Effector memory CD8-positive, alpha-beta T cell (primary cell): ENCODE data around the gene CLEC4F.
A peak's percentile ranks its signal among the peaks of the same experiment; 100 is the strongest.

ENCODE experiments used
- ATAC-seq: fragments of 150-1000 bp; cut with Tn5 transposase; replicated peaks from 2 replicates; pipeline ENCODE4 v1.10.0; 2021; ENCODE audit warnings: mild to moderate bottlenecking, moderate library complexity
- DNase-seq, 3 experiments: peaks; one replicate each; pipeline ENCODE4 v3.0.0; 2021
- H3K27ac Mint-ChIP-seq, 2 donors: one replicate each; pipeline ENCODE4 v1.8.0; 2022; ENCODE audit warnings: mild to moderate bottlenecking in 2 of 2, mixed read lengths in 2 of 2, moderate library complexity in 2 of 2
- H3K27me3 Mint-ChIP-seq, 2 donors: one replicate each; pipeline ENCODE4 v1.8.0; 2022; ENCODE audit warnings: mixed read lengths in 2 of 2
- H3K36me3 Mint-ChIP-seq: one replicate; pipeline ENCODE4 v1.8.0; 2022; ENCODE audit warnings: mild to moderate bottlenecking, moderate library complexity, mixed read lengths; ENCODE audit not compliant: insufficient read depth
- H3K4me1 Mint-ChIP-seq, 2 donors: one replicate each; pipeline ENCODE4 v1.8.0; 2022; ENCODE audit warnings: low read depth in 2 of 2, mixed read lengths in 2 of 2
- H3K4me3 Mint-ChIP-seq, 2 donors: one replicate each; pipeline ENCODE4 v1.8.0; 2022; ENCODE audit warnings: mild to moderate bottlenecking in 2 of 2, mixed read lengths in 2 of 2, moderate library complexity in 2 of 2
- H3K9me3 Mint-ChIP-seq, 2 donors: one replicate each; pipeline ENCODE4 v1.8.0; 2022; ENCODE audit warnings: mixed read lengths in 2 of 2

Gene CLEC4F

DNA sequence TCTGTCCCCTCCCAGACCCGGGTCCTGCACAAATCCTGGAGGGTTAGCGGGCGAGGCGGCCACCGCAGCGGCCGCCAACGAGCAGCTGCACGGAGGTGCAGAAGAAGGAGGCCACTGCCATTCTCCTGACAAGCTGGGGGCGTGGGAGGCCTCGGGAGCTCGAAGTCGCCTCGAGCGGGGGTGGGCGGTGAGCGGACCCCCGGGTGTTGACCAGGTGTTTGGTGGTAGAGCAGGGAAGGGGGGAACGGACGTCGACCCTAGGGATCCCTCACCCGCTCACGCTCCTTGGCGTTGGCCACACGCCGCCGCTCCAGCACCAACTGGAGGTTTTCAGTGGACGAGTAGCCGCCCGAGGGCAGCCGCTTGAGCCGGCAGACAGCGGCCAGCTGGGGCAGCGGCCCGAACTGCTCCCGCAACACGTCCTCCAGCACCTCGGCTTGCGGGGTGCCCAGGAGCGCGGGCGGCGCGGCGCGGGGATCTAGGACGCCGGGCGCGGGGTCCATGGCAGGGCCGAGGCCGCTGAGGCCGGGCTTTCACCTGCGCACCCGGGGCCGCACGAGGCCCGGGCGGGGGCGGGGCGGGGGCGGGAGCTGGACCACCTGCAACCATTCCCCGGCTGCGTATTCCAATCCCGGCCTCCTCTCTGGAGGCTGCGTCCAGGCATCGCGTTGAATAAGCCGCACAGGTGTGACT is 30.1 kb downstream of the CLEC4F start, which contains the start of gene FIGLA:
Gene FIGLA (minus strand): TSS at position 508 of the 693 bp plus-strand sequence. CDS start 5 bp downstream, at position 503.
- Mint-ChIP-seq H3K4me1 (peaks cover 5 to 9% of the 10 kb centered on the region in 2 donors), H3K27ac (no peak within 1 kb of the TSS), H3K27me3 (peaks cover 53 to 77% of the 10 kb centered on the region in 2 donors), H3K36me3 (peaks cover 2% of the 10 kb centered on the region), H3K4me3 (peak within 1 kb of the TSS; percentile 68 to 71), H3K9me3 (no peaks in the 10 kb centered on the region)
- ATAC-seq (no peak), DNase-seq (no peak)

- Mint-ChIP-seq H3K27me3 (peaks cover 53 to 79% of the 10 kb centered on the region in 2 donors), H3K27ac (no peak overlapping the region), H3K9me3 (no peaks in the 10 kb centered on the region), H3K4me3 (peak overlapping the region; percentile 68 to 71), H3K36me3 (peaks cover 2% of the 10 kb centered on the region), H3K4me1 (peaks cover 5 to 10% of the 10 kb centered on the region in 2 donors)
- ATAC-seq (peak; percentile 74), DNase-seq (peak; percentile 48 to 54 (median 52))
These were observed 30.9 kb downstream of the CLEC4F start for GRCh38 chr2:70789304-70790135.

DNA sequence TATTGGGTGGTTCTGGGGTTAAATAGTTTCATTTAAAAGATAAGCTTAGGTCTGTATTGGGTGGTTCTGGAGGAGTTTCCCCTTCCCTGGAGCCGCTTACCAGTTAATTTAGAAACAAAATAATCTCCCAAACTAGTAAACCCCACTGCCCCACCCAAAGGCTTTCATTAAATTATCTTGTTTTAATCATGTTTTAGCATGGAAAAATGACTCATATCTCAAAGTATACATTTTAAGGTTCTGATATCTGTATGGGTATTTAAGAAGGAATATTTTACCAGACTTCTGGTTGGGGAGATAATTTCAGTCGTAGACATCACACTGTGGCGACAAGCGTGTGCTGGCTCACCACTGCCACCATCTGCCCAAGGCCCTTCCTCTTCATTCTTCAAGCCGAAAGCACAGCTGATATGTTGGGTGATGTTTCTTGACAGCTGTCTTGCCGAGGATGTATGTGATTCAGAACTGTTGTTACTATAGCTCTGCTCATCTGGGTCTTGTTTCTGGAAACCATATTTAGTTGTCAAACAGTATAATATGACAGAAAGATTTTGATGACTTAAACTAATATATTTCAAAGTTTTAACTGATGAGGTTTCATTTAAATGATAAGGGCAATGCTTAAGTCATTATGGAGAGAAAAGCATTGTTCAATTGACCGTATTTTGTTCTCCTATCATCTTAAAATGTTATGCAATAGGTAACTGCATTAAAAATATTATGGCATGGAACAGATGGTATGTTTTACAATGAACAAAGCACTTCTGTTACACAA is 35.1 kb downstream of the CLEC4F start:
- Mint-ChIP-seq H3K27ac (no peak overlapping the region), H3K9me3 (no peaks in the 10 kb centered on the region), H3K36me3 (peaks cover 2% of the 10 kb centered on the region), H3K4me3 (no peak overlapping the region), H3K27me3 (peaks cover 44 to 56% of the 10 kb centered on the region in 2 donors), H3K4me1 (peaks cover 5 to 10% of the 10 kb centered on the region in 2 donors)
- ATAC-seq (peak; percentile 57), DNase-seq (peak in 1 of 3 experiments; percentile 10)

DNA sequence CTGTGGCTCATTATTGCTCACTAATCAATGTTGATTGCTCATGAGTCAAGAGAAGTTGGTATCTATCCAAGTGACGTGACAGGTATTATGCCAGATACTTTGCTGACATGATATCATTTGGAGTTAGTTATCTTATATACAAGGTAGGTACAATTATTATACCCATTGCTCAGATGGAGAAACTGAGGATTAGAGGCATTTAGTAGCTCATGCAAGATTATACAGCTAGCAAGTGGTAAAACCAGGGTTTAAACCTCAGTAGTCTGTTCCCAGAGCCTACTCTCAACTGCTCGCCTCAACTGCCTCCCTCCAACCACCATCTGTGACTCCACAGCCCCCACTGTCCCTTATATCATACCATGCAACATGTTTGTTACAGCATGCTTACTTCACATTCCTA is 36.1 kb downstream of the CLEC4F start:
- peaks cover 0 to 5% of the 10 kb centered on the region in 2 donors for H3K4me1 Mint-ChIP-seq
- H3K4me3 Mint-ChIP-seq: no peak overlapping the region
- no peak for ATAC-seq
- H3K27me3 Mint-ChIP-seq: peaks cover 47 to 58% of the 10 kb centered on the region in 2 donors
- peaks cover 3% of the 10 kb centered on the region for H3K36me3 Mint-ChIP-seq
- no peak for DNase-seq
- H3K9me3 Mint-ChIP-seq: no peaks in the 10 kb centered on the region
- H3K27ac Mint-ChIP-seq: no peak overlapping the region

- H3K4me3 Mint-ChIP-seq: no peak overlapping the region
- no peaks in the 10 kb centered on the region for H3K4me1 Mint-ChIP-seq
- no peak overlapping the region for H3K27ac Mint-ChIP-seq
- no peak for ATAC-seq
- DNase-seq: no peak
- H3K27me3 Mint-ChIP-seq: peaks cover 32 to 54% of the 10 kb centered on the region in 2 donors
- H3K36me3 Mint-ChIP-seq: peaks cover 3% of the 10 kb centered on the region
- no peaks in the 10 kb centered on the region for H3K9me3 Mint-ChIP-seq
These were observed 40.4 kb downstream of the CLEC4F start for GRCh38 chr2:70779911-70780545.

GRCh38 chr2:70779491-70779890 is 40.9 kb downstream of the CLEC4F start:
- Mint-ChIP-seq H3K36me3 (peaks cover 3% of the 10 kb centered on the region), H3K27me3 (peaks cover 38 to 59% of the 10 kb centered on the region in 2 donors), H3K27ac (no peak overlapping the region), H3K4me1 (no peaks in the 10 kb centered on the region), H3K9me3 (no peaks in the 10 kb centered on the region), H3K4me3 (no peak overlapping the region)
- no peak for DNase-seq
- no peak for ATAC-seq

DNA sequence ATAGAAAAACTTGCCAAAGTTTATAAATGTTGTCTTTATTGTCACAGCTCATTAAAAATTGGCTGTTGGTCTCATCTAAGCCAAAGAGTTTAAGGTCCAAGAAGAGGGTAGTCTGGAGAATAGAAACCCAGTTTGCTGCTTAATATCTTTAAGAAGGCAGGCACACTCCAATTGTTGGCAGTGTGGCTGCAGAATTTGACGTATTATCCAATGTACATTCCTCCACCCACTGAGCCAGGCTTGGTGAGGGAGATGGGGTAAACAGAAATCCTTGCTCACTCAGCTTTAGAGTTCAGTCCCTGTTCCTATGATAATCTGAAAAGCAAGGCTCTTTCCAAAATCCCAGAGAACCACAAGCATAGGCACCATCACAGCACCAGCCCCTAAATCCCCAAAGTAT is 41.7 kb downstream of the CLEC4F start:
- no peaks in the 10 kb centered on the region for H3K9me3 Mint-ChIP-seq
- H3K27ac Mint-ChIP-seq: no peak overlapping the region

DNA sequence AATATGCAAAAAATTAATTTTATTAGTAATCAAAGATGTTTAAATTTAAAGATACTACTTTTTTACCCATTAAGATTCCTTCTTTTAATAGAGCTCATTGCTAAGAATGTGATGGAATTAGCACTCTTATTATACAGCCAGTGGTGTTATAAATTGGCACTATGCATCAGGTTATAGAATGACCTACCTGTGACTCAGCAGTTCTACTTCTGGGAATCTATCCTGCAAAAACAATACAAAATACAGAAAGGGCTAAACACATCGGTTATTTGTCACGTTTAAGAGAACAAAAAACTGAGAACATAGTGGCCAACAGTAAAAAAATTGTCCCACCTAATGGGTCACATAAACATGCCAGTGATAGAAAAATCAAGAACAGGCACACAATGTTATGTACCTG is 42.9 kb downstream of the CLEC4F start:
- Mint-ChIP-seq H3K4me1 (no peaks in the 10 kb centered on the region), H3K4me3 (no peak overlapping the region), H3K9me3 (no peaks in the 10 kb centered on the region), H3K36me3 (peaks cover 3% of the 10 kb centered on the region), H3K27me3 (peaks cover 58 to 80% of the 10 kb centered on the region in 2 donors), H3K27ac (no peak overlapping the region)
- no peak for DNase-seq
- no peak for ATAC-seq

More for the DNA sequence above, 41.7 kb downstream of the CLEC4F start:
- H3K4me1 Mint-ChIP-seq: no peaks in the 10 kb centered on the region
- H3K36me3 Mint-ChIP-seq: peaks cover 3% of the 10 kb centered on the region
- ATAC-seq (no peak), DNase-seq (no peak)
- H3K27me3 Mint-ChIP-seq: peaks cover 46 to 68% of the 10 kb centered on the region in 2 donors
- H3K4me3 Mint-ChIP-seq: no peak overlapping the region

GRCh38 chr2:70776266-70776665 is 44.1 kb downstream of the CLEC4F start:
- no peak overlapping the region for H3K27ac Mint-ChIP-seq
- DNase-seq: no peak
- H3K27me3 Mint-ChIP-seq: peaks cover 62 to 87% of the 10 kb centered on the region in 2 donors
- H3K4me3 Mint-ChIP-seq: no peak overlapping the region
- no peaks in the 10 kb centered on the region for H3K9me3 Mint-ChIP-seq
- H3K36me3 Mint-ChIP-seq: peaks cover 3% of the 10 kb centered on the region
- ATAC-seq: no peak
- no peaks in the 10 kb centered on the region for H3K4me1 Mint-ChIP-seq

DNA sequence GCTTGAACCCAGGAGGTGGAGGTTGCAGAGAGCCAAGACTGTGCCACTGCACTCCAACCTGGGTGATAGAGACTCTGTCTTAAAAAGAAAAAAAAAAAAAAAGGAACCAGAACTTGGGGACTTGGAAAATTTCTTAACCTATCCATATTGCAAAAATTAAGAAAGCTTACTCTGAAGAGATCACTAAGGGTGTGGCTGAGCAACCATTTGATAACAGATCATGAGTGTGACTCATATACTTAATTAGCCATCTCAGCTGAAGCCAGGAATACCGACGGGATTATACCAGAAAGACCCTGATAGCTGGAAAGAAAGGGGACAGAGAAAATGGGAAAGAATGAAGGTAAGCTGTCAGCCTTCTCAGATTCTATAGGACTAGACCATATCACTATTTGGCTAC is 45.3 kb downstream of the CLEC4F start:
- no peak overlapping the region for H3K27ac Mint-ChIP-seq
- no peaks in the 10 kb centered on the region for H3K9me3 Mint-ChIP-seq
- H3K27me3 Mint-ChIP-seq: peaks cover 63 to 87% of the 10 kb centered on the region in 2 donors
- no peak overlapping the region for H3K4me3 Mint-ChIP-seq
- H3K36me3 Mint-ChIP-seq: peaks cover 2% of the 10 kb centered on the region
- no peaks in the 10 kb centered on the region for H3K4me1 Mint-ChIP-seq
- ATAC-seq (no peak), DNase-seq (no peak)

DNA sequence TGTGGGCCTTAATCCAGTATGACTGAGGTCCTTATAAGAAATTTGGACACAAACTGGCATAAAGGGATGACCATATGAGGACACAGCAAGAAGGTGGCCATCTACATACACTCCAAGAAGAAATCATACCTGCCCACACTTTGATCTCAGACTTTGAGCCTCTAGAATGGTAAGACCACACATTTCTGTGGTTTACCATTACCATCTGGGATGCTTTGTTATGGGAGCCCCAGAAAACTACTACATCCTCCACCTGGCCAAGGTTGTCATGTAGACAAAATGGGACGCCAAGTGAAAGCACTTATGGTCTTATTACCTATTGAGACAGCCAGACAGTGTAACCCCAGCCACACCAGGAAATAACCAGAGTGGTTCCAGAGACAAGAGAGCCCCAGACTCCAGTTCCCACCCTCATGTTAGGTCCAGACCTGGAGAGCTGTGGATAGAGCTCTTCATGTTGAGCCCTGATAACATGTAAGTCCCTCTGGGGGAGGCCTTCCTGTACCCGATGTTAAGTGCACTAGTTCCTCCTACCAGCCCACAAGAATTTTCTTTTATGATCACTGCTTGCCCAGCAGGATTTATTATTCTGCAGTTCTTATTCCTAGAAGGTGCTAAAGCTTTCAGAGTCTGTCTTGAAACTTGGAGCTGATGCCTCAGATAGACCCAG is 47.8 kb downstream of the CLEC4F start:
- DNase-seq: no peak
- peaks cover 5 to 7% of the 10 kb centered on the region in 2 donors for H3K4me1 Mint-ChIP-seq
- peaks cover 73 to 89% of the 10 kb centered on the region in 2 donors for H3K27me3 Mint-ChIP-seq
- no peak overlapping the region for H3K4me3 Mint-ChIP-seq
- ATAC-seq: no peak
- no peaks in the 10 kb centered on the region for H3K36me3 Mint-ChIP-seq
- H3K27ac Mint-ChIP-seq: no peak overlapping the region
- H3K9me3 Mint-ChIP-seq: no peaks in the 10 kb centered on the region

DNA sequence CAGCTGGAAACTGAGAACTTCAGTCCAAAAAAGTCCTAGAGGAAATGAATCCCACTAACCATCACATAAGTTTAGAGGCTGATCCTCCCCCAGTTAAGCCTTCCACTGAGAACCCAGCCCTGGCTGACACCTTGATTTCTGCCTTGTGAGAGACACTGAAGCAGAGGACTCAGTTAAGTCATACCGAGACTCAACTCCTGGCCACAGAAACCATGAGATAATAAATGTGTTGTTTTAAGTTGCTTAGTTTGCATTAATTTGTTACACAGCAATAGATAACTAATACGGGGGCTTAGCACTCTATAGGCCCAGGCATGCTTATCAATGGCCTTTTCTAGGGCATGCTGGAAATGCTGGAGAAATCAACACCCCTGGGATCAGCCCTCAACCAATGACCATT is 49.0 kb downstream of the CLEC4F start:
- Mint-ChIP-seq H3K4me3 (no peak overlapping the region), H3K9me3 (no peaks in the 10 kb centered on the region), H3K27ac (no peak overlapping the region), H3K36me3 (no peaks in the 10 kb centered on the region), H3K4me1 (peaks cover 12 to 13% of the 10 kb centered on the region in 2 donors), H3K27me3 (peaks cover 75 to 92% of the 10 kb centered on the region in 2 donors)
- no peak for DNase-seq
- no peak for ATAC-seq
